GM19452 (cell line): ENCODE data around the gene SIPA1L3.
"Not testable (repeated sequence)": the region's sequence is repeated elsewhere in the genome, so short reads cannot be mapped to it uniquely, and the experiment has no call there.

ENCODE experiments used
- ATAC-seq: cut with Tn5 transposase; IDR thresholded peaks from one replicate; pipeline ENCODE4 v1.9.1; 2021; ENCODE audit not compliant: unreplicated experiment

SIPA1L3 gene

DNA sequence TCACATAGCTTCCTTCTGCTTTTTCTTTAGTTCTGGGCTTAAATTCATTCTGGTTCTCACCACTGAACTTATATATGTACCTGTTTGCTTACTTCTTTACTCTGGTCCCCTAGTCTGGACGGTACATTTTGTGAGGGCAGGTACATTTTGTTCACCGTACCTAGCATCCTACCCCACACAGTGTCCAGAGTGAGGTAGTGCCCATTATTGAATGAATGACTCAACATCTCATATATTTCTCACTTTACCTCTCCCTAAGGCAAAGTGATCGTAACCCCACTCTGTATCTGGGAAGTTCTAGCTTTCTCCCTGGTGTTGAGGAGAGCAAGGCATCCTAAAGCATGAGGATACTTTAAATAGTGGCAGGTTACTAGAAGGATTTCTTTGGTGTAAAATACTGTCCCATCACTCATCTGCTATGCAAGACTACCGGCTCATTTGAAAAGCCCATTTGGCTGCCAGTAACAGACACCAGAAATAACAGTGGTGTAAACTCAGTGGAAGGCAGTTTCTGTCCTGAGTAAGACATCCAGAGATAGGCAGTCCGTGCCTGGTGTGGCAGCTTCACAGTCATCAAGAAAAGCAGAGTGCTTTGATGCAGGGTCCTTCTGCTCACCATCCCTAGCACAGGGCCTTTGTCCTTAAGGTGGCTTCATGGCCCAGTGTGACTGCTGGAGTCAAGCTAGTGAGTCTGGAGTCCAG lies 111.8 kb downstream of the SIPA1L3 start:
- no peak for ATAC-seq

GRCh38 chr19:38019396-38019724 lies 112.4 kb downstream of the SIPA1L3 start:
- ATAC-seq = no peak

- ATAC-seq = no peak
Observed at GRCh38 chr19:38020311-38020710, 113.3 kb downstream of the SIPA1L3 start.

- ATAC-seq = no peak
Observed at GRCh38 chr19:38021352-38021751, 114.3 kb downstream of the SIPA1L3 start.

DNA sequence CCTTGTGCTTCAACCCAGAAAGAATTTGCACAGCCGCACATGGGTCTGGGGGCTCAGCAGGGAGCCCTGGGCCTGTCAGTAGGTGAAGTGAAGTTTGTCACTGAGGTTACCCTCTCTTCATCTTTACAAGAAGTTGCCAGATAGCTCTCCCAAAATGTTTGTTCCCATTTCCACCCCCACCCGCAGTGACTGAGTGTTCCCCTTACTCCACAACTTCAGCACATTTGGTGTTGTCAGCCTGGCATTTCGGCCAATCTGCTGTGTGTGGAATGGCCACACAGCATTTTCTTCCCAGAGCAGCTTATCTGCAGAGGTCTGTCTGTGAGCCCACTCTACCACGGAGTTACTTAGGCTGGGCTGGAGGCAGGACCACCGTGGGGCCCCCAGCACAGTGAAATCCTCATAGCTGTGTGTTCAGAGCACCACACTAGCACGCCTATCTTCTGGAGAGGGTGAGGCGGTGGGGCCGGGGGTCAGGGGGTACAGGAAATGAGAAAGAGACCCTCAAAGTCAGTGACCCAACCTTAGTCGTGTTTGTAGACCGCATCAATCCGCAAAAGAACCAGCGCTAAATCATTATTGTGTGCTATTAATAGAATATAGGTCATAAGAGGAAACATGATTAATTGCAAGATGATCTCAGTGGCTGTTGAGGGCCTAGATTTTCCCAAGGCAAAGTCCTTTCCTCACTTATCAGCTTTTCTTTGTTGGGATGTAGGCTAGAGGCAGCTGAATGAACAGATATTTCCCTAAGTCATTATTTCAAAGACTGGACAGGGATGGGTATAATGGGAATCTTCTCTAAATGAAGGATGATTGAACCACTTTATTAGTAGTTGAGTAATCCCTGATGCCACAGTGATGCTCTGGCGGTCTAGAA lies 116.0 kb downstream of the SIPA1L3 start:
- ATAC-seq = no peak

DNA sequence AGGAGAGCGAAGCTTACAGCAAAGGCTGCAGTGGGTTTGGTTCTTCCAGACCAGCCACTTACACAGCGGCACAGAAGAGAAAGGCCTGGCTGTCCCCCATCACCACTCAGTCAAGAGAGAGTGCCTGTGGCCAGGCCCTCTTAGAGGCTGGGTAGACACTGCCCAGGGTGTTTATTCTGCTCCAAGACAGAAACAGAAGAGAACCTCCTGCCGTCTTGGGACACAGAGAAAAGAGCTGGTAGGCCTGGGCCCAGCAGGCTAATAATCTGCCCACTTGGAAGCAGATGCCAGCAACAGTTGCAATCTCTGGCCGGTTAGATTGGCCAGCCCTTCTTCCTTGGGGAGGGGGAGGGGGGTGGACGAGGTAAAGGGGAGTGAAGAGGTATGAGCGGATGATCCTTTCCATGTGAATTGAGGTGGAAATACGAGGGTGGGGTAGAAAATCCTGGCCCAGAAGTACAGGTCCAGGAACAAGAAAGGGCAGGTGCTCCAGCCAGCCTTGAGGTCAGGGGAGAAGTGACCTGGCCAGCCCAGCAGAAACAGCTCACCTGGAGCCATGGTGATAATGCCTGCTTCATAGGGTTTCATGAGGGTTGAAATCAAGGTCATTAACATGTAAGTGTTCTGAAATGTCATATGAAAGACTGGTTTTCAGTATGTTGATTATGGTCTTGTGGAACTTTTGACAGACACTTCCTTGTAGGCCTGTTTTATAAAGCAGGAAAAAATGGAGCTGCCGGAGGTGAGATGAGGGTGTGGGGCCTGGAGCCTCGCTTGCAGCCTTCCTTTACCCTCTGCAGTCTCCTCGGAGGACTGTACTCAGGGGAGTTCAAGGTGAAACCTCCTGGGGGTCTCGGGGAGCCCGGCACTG lies 116.9 kb downstream of the SIPA1L3 start:
- ATAC-seq = no peak

- ATAC-seq = no peak
Observed at GRCh38 chr19:38024992-38025908, 118.2 kb downstream of the SIPA1L3 start.

DNA sequence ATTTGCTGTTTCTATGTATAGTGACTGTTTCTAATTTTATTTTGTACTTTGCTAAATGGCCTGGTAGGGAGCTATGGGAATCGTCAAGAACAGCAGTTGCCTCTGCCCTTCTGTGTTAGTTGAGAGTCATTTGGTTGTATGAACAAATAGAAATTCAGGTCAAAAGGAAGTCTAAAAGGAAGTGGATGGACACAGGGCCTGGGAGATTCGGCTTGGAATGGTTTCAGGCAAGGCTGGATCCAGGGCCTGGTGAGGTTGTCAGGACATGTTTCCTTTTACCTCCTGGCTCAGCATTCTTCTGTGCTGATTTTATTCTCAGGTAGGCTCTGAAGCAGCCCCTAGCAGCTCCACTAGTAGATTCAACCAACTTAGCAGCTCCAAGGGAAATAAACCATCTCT lies 118.9 kb downstream of the SIPA1L3 start:
- no peak for ATAC-seq

GRCh38 chr19:38028913-38029510 lies 122.0 kb downstream of the SIPA1L3 start:
- no peak for ATAC-seq

GRCh38 chr19:38030001-38030400 lies 123.0 kb downstream of the SIPA1L3 start:
- not testable (repeated sequence) for ATAC-seq

GRCh38 chr19:38030686-38031422 lies 123.8 kb downstream of the SIPA1L3 start:
- no peak for ATAC-seq

DNA sequence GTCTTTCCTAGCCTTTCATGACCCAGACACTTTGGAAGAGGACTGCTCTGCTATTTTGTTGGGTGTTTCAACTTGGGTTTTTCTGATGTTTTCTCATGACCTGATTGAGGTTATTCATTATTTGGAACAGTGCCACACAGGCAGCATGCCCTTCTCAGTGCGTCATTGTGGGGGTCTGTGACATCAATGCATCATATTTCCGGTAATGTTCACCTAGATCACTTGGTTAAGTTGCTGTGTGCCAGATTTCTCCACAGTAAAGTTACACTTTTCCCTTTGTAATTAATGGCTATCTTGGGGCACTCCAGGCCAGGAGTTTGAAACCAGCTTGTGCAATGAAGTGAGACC lies 124.4 kb downstream of the SIPA1L3 start:
- ATAC-seq = no peak

GRCh38 chr19:38032151-38032550 lies 125.1 kb downstream of the SIPA1L3 start:
- ATAC-seq = no peak

DNA sequence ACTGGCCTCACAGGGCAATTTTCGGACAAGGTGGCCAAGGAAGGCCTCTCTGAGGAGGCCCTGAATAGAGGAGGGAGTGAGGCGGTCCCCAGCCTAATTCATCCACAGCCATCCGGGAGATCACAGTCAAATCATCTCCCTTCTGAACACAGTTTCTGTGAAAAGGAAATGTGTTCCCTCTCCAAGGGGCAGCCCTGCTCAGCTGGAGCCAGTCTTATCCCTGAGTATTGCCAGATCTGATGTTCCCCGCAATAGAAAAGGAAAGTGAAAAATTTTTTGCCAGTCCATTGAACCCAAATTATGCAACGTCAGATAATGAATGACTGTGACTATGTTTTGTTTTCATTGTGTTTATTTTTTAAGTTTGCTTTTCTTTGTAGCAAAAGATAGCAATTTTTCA lies 125.9 kb downstream of the SIPA1L3 start:
- no peak for ATAC-seq

GRCh38 chr19:38033658-38034491 lies 126.9 kb downstream of the SIPA1L3 start:
- peak; percentile 70 for ATAC-seq

GRCh38 chr19:38034492-38034860 lies 127.5 kb downstream of the SIPA1L3 start:
- ATAC-seq = no peak

DNA sequence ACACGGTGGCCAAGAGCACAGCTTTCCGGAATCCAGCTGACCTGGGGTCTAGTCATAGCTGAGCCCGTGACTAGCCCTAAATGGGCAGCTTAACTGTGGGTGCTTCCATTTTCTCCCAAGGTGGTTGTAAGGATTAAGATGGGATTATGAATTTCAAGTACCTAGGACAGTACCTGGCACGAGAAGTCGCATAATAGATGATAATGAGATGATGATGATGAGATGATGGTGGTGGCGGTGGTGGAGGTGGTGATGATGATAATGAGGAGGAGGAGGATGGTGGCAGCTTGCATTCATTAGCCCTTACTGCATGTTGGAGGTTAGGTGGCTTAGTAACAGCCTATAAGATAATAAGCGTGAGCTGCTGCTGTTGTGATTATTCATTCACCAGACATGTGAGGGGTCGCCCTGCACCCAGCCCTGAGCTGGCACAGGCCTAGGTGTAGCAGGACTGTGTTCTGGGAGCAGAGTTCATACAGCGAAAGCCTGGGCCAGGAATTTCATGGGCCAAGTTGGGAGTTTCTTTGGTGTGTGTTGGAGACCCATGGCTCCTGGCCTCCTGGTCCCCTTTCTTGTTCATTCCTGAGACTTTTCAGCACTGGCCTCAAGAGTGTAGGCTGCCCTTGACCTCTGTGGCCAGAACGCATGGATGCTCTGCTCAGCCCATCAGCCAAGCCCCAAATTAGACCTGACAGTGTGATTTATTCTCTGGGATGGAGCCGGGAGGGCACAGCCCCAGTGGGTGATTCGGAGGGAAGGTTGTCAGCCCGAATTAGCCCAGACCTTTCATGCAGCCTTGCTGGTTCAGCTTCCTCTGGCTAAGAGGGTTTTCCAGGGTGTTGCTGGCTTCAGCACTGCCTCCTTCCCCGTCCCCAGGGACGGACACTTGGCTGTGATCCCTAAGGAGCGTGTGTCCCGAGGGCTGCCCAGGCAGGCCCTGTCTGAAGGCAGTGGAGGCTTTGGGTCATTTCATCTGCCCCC lies 128.8 kb downstream of the SIPA1L3 start:
- ATAC-seq = no peak
